Mesenteric fat pad (tissue), 1 donor: ENCODE measurements around the gene PHF20. TPM values are rescaled to one million over a fixed set of nuclear protein-coding genes. Genes with fewer than 3 reads are reported as not detected.
"Not testable (repeated sequence)": the region's sequence is repeated elsewhere in the genome, so short reads cannot be mapped to it uniquely, and the experiment has no call there.

Source experiments
- DNase-seq: peaks from one replicate; pipeline ENCODE4 v3.0.0-alpha.2; 2020; ENCODE audit warnings: low spot score
- total RNA-seq: library from RNA; stranded (reverse); fragmentation: NEBNext Ultra II Directional; extraction: Animal tissue kit (Norgen Biotek cat#: 25700); gene quantifications from one replicate; pipeline ENCODE4 v1.2.1, GENCODE V29; 2021
- donor health status: DM: yes; HTN: yes; CAD: no.

The PHF20 gene
- total RNA-seq, 1 donor from 2014 or later, result 59.8 TPM

DNA sequence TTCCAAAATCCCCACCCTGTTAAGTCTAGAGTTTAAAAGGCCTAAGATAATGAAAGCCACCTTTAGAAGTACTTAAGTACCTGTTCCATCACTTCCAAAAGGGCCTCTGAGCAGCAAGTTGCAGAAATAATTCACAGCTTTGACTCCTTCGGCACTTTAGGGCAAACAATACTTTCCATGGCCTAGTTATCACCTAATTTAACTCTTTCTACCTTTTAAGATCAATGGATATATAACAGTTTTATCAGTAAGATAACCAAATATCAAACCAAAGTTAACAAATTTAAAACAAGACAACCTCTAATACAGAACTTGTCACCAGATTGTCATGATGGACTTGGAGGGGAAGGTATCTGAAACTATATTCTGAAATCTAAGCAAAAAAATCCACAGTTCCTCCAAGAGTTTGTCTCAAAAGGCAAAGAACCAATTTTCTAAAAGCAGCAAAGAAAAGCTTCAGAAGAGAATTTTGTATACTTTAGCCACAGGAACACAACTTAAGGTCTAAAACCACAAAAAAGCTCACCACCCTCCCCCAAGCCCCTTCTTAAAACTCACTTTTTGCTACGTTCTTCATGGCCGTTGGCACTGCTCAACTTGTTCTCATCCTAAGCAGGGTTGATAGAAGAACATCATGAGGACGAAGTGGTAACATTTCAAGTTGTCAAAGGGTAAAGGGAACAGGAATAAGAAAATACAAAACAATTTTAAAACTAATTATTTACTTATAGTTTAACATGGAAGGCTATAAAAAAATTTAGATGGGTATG, 33.2 kb upstream of the PHF20 start:
- DNase-seq, result no peak

DNA sequence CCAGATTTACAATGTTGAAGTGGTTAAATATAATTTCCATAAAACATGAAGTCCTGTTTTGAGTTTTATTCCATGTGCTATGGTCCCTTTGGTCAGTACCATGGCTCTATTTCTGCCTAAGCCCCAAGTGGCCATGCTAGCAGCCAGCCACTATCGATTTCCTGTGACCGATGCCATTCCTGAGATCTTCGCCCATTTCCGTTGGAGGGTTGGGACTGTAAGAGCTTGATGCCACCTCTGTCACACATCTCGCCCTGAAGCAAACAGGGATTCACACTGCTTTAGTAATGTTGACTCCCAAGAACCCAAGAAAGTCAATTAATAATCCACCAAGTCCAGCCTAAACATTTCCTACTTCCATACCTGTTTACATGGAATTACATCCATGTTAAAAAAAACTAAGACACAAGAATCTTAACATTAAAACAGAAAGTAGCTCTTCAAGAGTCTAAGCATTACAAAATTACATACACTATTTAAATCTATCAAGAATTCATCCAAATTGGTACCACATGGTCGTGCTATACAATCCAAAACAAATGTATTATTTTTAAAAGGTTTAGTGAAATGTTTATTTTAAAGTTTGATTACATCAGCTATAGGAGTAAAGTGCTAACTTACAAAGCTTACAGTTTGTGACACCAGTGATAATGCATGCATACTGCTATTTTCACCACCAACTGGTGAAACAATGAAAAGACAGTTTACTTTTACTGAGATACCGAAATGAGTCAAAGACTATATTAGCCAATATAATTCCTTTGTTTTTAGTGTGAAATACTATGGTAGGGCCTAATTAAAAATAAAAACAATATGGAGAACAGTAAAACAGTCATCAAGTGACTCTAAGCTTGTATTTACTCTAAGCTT, 32.3 kb upstream of the PHF20 start:
- peak; percentile 8 for DNase-seq

DNA sequence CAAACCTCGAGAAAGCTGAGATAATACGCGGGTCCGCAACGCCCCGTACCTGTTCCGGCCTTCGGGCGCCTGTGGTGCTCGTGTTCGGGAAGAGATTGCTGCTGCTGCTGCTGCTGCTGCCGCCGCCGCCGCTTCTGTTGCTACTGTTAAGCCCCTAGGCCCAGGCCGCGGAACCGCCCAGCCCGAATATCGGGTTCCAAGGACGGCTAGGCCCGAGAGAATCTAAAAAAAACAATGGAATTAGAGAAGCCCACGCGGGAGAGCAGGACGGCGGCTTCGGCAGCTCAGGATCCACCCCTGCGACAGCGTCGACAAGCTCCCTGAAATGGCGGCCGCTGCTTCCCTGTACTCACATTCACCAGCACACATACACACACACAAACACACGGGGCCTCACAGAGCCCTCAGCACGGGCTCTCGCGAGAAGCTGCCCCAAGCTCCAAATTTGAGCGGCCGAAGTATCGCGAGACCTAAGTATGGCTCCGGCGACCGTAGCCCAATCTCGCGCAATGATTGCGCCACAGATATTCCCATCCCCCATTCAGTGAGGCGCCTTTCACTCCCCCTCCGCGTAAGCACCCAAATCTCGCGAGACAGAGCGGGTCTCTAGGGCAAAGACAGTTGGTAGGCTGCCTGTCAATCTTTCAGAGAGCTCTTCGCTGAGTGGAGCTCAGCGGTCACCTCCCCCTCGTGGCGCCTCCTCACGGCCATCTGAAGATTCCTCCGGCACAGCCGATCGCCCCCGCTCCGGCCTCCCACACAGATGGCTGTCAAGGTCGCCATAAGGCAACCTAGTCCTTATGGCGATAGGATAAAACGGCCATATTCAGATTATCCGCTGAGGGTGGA, 29.7 kb upstream of the PHF20 start, which contains the start of gene RBM39:
Gene RBM39 (minus strand): TSS at position 369 of the 849 bp plus-strand sequence. CDS start 1,386 bp downstream, outside the sequence.
- peak; percentile 100 for DNase-seq

DNA sequence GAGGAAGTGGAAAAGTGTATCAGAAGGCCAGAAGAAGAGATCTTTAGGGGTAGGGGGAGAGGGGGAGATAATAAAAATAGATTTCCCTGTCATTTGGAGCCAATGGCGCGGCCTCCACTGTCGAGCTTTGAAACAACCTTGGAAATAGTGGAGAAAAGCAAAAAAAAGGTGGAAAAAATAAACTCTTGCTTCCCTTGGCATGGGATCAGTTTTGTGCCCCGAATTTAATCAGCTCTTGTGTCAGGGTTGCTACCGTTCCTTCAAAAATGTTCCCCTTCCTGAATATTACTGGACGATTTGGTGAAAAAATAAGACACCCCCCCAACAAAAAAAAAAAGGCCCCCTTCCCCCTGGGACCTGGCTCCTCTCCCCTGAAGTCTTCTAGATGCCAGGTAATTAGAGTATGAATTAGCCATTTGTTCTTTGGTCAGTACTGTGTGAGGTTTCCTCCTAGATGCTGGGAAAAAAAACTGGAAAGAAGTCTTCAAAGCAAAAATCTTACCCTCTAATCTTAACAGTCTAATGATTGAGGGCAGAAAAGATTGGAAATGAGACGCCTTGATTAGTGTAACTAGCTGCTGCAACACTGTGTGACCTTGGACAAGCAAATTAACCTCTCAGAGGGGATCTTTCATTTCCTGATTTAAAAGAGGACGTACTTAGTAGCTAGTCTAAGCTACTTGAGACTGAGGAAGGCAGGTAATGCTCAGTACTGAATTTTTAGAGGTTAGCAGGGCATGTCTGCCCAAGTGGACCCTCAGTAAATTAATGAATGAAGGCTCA, 28.9 kb upstream of the PHF20 start:
- no peak for DNase-seq

DNA sequence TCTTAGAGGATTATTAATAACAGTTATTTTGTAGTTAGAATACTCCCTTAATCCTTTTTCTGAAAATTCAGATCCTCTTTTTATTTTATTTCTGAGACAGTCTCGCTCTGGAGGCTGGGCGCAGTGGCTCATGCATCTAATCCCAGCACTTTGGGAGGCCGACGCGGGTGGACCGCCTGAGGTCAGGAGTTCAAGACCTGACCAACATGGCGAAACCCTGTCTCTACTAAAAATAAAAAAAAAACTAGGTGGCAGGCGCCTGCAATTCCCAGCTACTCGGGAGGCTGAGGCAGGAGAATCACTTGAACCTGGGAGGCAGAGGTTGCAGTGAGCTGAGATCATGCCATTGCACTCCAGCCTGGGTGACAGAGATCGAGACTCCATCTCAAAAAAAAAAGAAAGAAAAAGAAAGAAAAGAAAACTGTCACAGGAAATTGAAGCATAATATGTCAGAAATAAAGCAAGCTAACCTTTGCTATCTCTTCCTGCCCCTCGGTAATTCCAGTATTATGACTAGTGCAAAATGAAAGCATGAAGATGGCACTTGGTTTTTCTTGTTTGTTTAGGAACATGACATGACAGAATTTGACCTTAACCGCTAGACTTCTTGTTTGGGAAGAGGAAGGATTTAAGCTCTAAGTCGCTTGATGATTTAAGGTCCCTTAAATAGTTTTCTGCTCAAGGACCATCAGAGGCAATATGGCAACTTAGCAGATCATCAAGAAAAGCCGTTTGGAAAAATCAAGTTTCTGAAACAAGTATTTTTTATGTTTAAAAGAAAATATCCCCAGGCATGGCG, 27.9 kb upstream of the PHF20 start:
- no peak for DNase-seq

DNA sequence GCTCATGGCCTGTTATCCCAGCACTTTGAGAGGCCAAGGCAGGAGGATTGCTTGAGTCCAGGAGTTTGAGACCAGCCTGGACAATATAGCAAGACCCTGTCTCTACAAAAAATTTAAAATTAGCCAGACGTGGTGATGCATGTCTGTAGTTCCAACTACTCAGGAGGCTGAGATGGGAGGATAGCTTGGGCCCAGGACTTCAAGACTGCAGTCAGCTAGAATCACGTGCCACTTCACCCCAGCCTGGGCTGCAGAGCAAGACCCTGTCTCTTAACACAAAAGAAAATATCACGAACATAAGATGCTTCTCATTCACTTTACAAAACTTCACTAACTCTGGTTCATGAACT, 27.3 kb upstream of the PHF20 start:
- not testable (repeated sequence) for DNase-seq

DNA sequence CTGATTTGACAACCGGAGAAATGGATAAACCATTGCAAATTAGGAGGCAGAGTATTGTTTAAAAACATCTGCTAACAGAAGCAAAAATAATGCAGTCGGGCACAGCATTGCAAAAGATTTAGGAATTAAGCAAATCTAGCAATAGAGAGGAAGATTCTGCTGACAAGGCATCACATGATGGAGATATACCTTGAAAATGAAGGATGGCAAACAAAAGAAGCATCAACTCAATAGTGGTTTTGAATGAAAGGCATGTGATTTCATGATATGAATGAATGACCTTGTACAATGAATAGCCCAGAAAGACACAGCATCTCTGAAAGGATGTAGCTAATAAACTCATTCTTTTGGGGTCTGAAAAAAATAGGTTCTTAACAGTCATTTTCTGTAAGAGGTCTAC, 21.2 kb upstream of the PHF20 start:
- no peak for DNase-seq

DNA sequence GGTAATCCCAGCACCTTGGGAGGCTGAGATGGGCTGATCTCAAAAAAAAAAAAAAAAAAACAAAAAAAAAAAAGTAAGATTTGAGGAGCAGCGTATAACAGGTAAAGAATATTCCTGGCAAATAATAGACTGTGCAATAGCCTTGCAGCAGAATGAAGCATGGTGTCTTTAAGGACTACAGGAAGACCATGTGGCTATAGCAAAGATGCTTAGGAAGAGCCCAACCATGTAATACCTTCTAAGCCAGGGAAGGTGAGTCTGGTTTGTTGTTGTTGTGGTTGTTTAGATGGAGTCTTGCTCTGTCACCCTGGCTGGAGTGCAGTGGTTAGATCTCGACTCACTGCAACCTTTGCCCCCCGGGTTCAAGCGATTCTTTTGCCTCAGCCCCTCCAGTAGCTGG, 15.4 kb upstream of the PHF20 start:
- peak; percentile 6 for DNase-seq

DNA sequence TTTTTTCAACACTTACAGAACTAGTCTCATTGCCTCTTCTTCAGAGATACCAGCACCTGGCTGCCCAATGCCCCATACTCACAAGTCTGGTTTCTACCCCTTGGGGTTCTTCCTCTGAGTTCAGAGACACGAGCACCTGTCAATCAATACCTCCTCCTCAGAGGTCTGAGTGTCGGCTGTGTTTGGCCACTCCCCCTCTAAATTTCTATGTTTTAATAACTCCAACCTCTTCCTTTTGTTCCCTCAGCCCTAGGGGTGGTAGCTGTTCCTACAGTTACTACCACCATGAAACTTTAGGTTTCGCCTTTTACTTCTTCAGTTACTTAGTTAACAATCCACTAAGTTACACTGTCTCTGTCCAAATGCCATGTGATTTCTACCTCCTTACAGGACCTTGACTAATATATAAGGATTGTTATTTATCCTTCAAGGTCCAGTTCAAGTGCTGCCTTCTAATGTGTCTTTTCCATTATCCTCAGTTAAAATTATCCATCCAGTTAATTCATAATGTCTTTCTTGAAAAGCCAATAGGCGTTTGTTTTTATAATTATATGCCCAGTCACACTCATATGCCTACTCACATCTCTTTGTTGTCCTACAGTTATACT, 14.6 kb upstream of the PHF20 start:
- peak; percentile 11 for DNase-seq

DNA sequence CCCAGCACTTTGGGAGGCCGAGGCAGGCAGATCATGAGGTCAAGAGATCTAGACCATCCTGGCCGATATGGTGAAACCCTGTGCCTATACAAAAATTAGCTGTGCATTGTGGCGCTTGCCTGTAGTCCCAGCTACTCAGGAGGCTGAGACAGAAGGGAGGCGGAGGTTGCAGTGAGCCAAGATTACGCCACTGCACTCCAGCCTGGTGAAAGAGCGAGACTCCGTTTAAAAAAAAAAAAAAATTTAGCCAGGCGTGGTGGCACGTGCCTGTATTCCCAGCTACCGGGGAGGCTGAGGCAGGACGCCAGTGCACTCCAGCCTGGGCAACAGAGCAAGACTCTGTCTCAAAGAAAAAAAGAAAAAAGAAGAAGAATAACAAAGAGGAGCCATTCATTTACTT, 10.3 kb upstream of the PHF20 start:
- peak; percentile 20 for DNase-seq

DNA sequence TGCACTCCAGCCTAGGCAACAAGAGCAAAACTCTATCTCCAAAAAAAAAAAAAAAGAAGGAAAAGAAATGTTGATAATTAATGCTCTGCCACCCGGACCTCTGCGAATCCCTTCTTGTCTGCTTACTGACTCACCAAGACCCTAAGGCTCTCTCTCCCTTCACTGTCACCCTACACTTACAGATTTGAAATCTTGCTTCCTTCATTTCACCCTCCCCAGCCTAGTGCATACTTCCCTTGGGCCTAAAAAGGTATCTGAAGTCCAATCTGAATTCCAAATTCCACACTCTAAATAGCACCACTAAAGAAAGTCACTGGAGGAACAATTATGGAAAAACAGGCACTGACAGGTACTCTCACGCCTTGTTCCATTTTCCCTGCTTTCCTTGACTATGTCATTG, 9.4 kb upstream of the PHF20 start:
- DNase-seq, result peak; percentile 3

DNA sequence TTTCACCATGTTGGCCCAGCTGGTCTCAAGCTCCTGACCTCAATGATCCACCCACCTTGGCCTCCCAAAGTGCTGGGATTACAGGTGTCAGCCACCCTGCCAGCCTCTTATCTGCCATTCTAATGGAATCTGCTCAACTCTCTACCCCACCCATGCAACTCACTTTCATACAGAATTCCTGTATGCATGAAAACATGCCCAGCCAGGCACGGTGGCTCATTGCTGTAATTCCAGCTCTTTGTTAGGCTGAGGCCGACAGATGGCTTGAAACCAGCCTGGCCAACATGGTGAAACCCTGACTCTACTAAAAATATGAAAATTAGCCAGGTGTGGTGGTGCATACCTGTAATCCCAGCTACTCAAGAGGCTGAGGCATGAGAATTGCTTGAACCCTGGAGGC, 6.9 kb upstream of the PHF20 start:
- DNase-seq, result peak; percentile 28

DNA sequence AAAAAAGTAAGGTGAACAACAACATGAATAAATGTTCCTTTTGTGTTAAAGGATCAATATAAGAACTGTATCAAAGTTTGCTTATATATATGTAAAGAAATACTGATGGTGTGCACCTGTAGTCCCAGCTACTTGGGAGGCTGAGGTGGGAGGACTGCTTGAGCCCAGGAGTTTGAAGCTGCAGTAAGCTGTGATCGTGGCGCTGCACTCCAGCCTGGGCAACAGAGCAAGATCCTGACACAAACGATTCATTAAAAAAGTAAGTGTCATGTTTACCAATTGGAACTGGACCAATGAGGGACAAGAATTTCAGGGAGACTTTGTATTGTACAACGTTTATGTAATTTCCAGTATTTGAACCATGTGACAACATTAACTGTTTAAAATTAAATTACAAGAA, 5.0 kb upstream of the PHF20 start:
- no peak for DNase-seq

DNA sequence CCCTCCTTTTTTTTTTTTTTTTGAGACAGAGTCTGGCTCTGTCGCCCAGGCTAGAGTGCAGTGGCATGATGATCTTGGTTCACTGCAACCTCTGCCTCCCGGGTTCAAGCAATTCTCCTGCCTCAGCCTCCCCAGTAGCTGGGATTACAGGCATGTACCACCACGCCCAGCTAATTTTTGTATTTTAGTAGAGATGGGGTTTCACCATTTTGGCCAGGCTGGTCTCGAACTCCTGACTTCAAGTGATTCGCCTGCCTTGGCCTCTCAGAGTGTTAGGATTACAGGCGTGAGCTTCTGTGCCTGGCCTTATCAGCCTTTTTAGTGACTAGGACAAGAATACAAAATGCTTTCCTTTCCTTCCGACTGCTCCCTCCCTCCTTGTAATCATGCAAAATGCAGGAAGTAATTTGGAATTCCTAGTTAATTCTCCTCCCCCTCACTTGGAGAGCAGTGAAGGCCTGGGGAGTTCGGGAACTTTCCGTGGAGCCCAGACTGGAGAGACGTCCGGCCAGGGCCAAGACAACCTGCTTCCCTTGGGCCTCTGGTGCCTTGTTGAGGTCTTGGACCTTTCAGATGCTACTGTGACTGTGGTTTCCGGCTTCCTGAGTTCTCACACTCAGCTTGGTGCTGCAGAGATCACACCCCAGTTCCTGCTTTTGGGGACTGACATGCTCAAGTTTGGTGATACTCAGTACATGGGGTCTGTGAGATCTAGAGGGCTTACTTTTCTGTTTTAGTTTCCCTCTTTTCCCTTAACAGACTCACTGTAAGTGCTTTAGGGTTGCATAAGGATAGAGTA, 3.9 kb upstream of the PHF20 start:
- DNase-seq, result no peak

DNA sequence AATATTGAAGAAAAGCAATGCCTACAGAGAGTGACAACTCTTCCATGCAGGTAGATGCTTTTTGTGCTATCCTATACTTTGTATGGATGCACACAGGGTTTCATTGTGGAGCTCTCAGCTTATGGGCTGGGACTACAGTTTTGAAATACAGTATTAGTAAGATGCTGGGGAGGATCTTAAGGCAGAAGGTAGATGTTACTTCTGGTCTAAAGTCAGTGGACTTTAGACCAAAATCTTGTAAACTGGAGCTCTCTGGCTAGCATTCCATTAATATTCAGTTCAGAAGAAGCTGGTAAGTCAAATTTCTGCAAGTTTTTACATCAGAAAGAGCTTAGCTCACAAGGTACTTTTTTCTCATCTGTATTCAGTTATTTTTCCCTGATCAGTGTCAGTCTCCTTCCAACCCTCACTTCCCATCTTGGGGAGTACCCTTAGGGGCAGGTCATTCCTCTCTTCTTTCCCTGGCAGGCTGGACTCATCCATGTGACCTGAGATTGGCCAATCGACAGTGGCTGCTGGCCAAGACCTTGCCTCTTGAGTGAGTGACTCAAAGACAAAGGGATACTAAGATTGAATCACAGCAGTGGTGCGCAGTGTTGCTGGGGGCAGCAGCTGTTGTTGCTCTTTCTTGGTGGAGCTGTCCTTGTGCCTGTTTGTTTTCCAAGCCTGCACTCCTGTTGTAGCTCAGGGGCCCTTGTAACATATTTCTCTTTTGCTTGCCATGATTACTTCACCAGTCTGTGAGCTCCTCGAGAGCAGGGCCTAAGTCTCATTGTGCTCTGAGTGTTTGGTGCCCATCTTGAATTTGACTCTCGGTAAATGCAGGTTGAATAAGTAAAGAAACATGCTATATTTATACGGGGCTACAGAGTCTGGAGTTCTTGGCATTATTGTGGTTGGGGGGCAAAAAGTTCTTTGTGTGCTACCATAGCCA, 2.8 kb upstream of the PHF20 start:
- DNase-seq, result peak; percentile 97

DNA sequence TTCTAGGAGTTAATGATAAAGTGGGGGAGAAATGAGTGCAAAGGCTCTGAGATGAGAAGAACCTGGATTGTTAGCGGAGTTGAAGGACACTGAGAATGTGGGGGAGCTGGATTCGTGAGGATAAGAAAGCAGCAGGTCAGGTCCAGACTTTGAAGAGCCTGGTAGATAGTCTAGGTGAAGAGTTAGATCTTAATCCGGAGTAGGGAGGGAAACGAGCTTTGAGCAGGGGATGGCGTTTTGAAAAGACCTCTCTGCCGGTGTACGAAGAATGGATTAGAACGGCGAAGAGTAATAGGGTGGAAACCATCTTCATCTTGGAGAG, 487 bp upstream of the PHF20 start:
- DNase-seq, result no peak

DNA sequence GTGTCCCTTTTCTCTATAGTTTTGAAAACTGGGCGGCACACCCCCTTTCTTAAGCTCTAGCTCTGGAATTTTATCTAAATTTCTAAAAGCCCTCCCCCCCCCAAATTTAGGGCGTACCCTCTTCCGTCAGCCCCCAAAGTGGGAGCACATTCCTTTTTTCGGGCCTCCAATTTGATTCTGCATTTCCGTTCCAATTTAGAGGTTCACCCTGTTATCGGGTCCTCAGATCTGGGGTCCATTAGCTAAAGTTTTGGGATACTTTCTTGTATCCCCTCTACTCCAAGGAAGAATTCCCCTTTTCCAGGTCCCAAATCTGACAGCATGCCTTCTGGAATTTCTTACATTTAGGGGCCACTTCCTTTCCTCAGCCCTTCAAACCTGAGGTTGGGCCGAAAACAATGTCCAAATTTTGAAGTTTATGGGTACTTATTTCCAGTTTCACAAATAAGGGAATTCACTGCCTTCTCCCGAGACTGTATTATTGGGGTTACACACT, 796 bp downstream of the PHF20 start:
- DNase-seq, result no peak
